H1 (cell line): Measurements from ENCODE around the gene NSUN4. TPM values are rescaled to one million over a fixed set of nuclear protein-coding genes. Genes with fewer than 3 reads are reported as not detected.

Source experiments
- CTCF ChIA-PET: fragments of 300-600 bp; sonication (Branson Sonifier 250); formaldehyde crosslinking; loops from one replicate; lab custom pipeline; 2021; ENCODE audit not compliant: partially characterized antibody; lab: Charles Lee
- POLR2A ChIA-PET: fragments of 300-600 bp; sonication (Branson Sonifier 250); formaldehyde crosslinking; loops from one replicate; lab custom pipeline; 2021; ENCODE audit warnings: inconsistent platforms; ENCODE audit not compliant: partially characterized antibody; lab: Charles Lee
- DNase-seq, 2 experiments: peaks; one replicate each; pipeline versions ENCODE4 v3.0.0 to v3.0.0-alpha.2; 2010 to 2022; ENCODE audit warnings: low spot score in 2 of 2, low read depth in 1 of 2, mixed read lengths in 1 of 2
- FAIRE-seq: peaks from 2 replicates; lab custom pipeline; 2011; peaks lifted over from hg19 to GRCh38; lab: Jason Lieb, UNC
- H2AFZ ChIP-seq: 2 replicates; pipeline ENCODE4 v1.8.1; 2012; ENCODE audit warnings: low read length, inconsistent platforms
- H2AK5ac ChIP-seq: 2 replicates; pipeline ENCODE4 v1.6.1; 2013; ENCODE audit warnings: low read depth, low read length
- H2BK120ac ChIP-seq: replicated peaks from 2 replicates; pipeline ENCODE3; 2013; ENCODE audit warnings: low read depth, low read length, inconsistent platforms
- H2BK12ac ChIP-seq: 2 replicates; pipeline ENCODE4 v1.6.1; 2013; ENCODE audit warnings: low read depth, low read length
- H2BK15ac ChIP-seq: 2 replicates; pipeline ENCODE4 v1.6.1; 2013; ENCODE audit warnings: low read length
- H2BK20ac ChIP-seq: 2 replicates; pipeline ENCODE4 v1.6.1; 2013; ENCODE audit warnings: low read length
- H2BK5ac ChIP-seq: 2 replicates; pipeline ENCODE4 v1.6.1; 2013; ENCODE audit warnings: low read depth, low read length
- H3K14ac ChIP-seq: 2 replicates; pipeline ENCODE4 v1.6.1; 2013; ENCODE audit warnings: inconsistent platforms; ENCODE audit not compliant: insufficient read length
- H3K18ac ChIP-seq: 2 replicates; pipeline ENCODE4 v1.6.1; 2013; ENCODE audit warnings: low read length; ENCODE audit errors: extremely low read depth
- H3K23ac ChIP-seq: 2 replicates; pipeline ENCODE4 v1.6.1; 2013; ENCODE audit warnings: inconsistent platforms; ENCODE audit not compliant: insufficient read length
- H3K23me2 ChIP-seq: 2 replicates; pipeline ENCODE4 v1.6.1; 2013; ENCODE audit warnings: low read depth, low read length
- H3K27ac ChIP-seq: 2 replicates; pipeline ENCODE4 v1.6.1; 2011; ENCODE audit warnings: low read depth, low read length, inconsistent platforms
- H3K27me3 ChIP-seq, 4 experiments: replicated peaks in 1 of 4; 1 replicate in 1 of 4; 2 replicates in 3 of 4; pipeline versions ENCODE4 v1.6.1 to v1.8.1; 2011 to 2013; ENCODE audit warnings: low read length in 3 of 4, mild to moderate bottlenecking in 3 of 4, inconsistent platforms in 2 of 4, mixed read lengths in 2 of 4, moderate library complexity in 1 of 4; ENCODE audit not compliant: control insufficient read depth in 3 of 4, insufficient read depth in 3 of 4; ENCODE audit errors: extremely low read depth in 1 of 4
- H3K36me3 ChIP-seq, 4 experiments: 2 replicates each; pipeline versions ENCODE4 v1.6.1 to v1.8.1; 2011 to 2013; ENCODE audit warnings: mild to moderate bottlenecking in 4 of 4, low read length in 3 of 4, moderate library complexity in 2 of 4, control low read depth in 1 of 4, inconsistent platforms in 1 of 4; ENCODE audit not compliant: insufficient read depth in 4 of 4, control insufficient read depth in 2 of 4
- H3K4ac ChIP-seq: replicated peaks from 2 replicates; pipeline ENCODE3; 2013; ENCODE audit warnings: low read length, low read depth, mixed read lengths, inconsistent platforms; ENCODE audit not compliant: insufficient read length
- H3K4me1 ChIP-seq, 4 experiments: replicated peaks in 1 of 4; 1 replicate in 1 of 4; 2 replicates in 3 of 4; pipeline versions ENCODE4 v1.6.1 to v1.8.1; 2011 to 2013; ENCODE audit warnings: low read length in 3 of 4, inconsistent platforms in 2 of 4, mixed read lengths in 1 of 4; ENCODE audit not compliant: insufficient read depth in 4 of 4, control insufficient read depth in 3 of 4
- H3K4me2 ChIP-seq, 2 experiments: 2 replicates each; pipeline versions ENCODE4 v1.6.1 to v1.8.1; 2011 to 2013; ENCODE audit warnings: low read depth in 2 of 2, low read length in 2 of 2, control low read depth in 1 of 2, inconsistent platforms in 1 of 2, mild to moderate bottlenecking in 1 of 2; ENCODE audit not compliant: insufficient read depth in 1 of 2
- H3K4me3 ChIP-seq, 4 experiments: fragments of 200-600, 300-600 bp in 1 of 4; sonication (generic), shearing (Covaris generic), sonication (Bioruptor Twin) in 1 of 4; 2 replicates each; pipeline versions ENCODE4 v1.5.1 to v1.8.1; 2011 to 2016; ENCODE audit warnings: low read length in 4 of 4, low read depth in 3 of 4, control low read depth in 2 of 4, inconsistent platforms in 2 of 4, mild to moderate bottlenecking in 2 of 4, mixed read lengths in 1 of 4, moderate library complexity in 1 of 4; ENCODE audit not compliant: insufficient read depth in 2 of 4; ENCODE audit errors: extremely low read depth in 1 of 4
- H3K56ac ChIP-seq: replicated peaks from 2 replicates; pipeline ENCODE3; 2013; ENCODE audit warnings: low read depth, mild to moderate bottlenecking, mixed read lengths, low read length, inconsistent platforms; ENCODE audit not compliant: insufficient read length
- H3K79me1 ChIP-seq: 2 replicates; pipeline ENCODE4 v1.6.1; 2013; ENCODE audit warnings: low read depth, low read length, control low read depth
- H3K79me2 ChIP-seq, 2 experiments: 2 replicates each; pipeline versions ENCODE4 v1.6.1 to v1.8.1; 2012 to 2013; ENCODE audit warnings: low read length in 2 of 2, mild to moderate bottlenecking in 2 of 2, inconsistent platforms in 1 of 2; ENCODE audit not compliant: insufficient read depth in 2 of 2, control insufficient read depth in 1 of 2
- H3K9ac ChIP-seq, 4 experiments: replicated peaks in 1 of 4; 1 replicate in 1 of 4; 2 replicates in 3 of 4; pipeline versions ENCODE4 v1.6.1 to v1.8.1; 2011 to 2013; ENCODE audit warnings: low read depth in 3 of 4, low read length in 3 of 4, control low read depth in 2 of 4, mild to moderate bottlenecking in 2 of 4, moderate library complexity in 2 of 4, inconsistent platforms in 1 of 4; ENCODE audit errors: extremely low read depth in 1 of 4
- H3K9me3 ChIP-seq, 2 experiments: 2 replicates each; pipeline versions ENCODE4 v1.6.1 to v1.8.1; 2012 to 2013; ENCODE audit warnings: mild to moderate bottlenecking in 2 of 2, moderate library complexity in 2 of 2, control low read depth in 1 of 2, inconsistent platforms in 1 of 2, low read depth in 1 of 2, low read length in 1 of 2, mixed read lengths in 1 of 2; ENCODE audit not compliant: insufficient read depth in 2 of 2
- H4K20me1 ChIP-seq, 2 experiments: replicated peaks in 1 of 2; 2 replicates each; pipeline versions ENCODE3 to v1.8.1; 2011 to 2013; ENCODE audit warnings: inconsistent platforms in 2 of 2, low read length in 2 of 2, mild to moderate bottlenecking in 1 of 2; ENCODE audit not compliant: insufficient read depth in 2 of 2, control insufficient read depth in 1 of 2
- H4K5ac ChIP-seq: 2 replicates; pipeline ENCODE4 v1.6.1; 2013; ENCODE audit warnings: low read length, low read depth, mixed read lengths, inconsistent platforms; ENCODE audit not compliant: insufficient read length
- H4K8ac ChIP-seq: 2 replicates; pipeline ENCODE4 v1.8.0; 2013; ENCODE audit warnings: mild to moderate bottlenecking, moderate library complexity, low read length, inconsistent platforms; ENCODE audit not compliant: insufficient read depth; ENCODE audit errors: extremely low read depth
- H4K91ac ChIP-seq: replicated peaks from 2 replicates; pipeline ENCODE3; 2013; ENCODE audit warnings: low read length, mixed read lengths, inconsistent platforms; ENCODE audit not compliant: insufficient read length
- POLR2A ChIP-seq, 2 experiments: IDR thresholded peaks; 1 replicate in 1 of 2; 2 replicates in 1 of 2; pipeline ENCODE4 v1.6.1; 2011; ENCODE audit warnings: low read depth in 2 of 2, low read length in 2 of 2, mild to moderate bottlenecking in 2 of 2; ENCODE audit errors: control extremely low read depth in 1 of 2
- WGBS, 2 experiments: shearing (Covaris generic) in 1 of 2; methylation state at CpG; one replicate each; pipeline versions ENCODE4 v1.1.6 to v1.1.7; 2013 to 2015; ENCODE audit warnings: low lambda C conversion rate in 2 of 2, mixed read lengths in 2 of 2, inconsistent platforms in 1 of 2, low coverage in 1 of 2, missing lambda C conversion rate in 1 of 2; ENCODE audit not compliant: insufficient replicate concordance in 2 of 2, insufficient coverage in 1 of 2, insufficient read length in 1 of 2; ENCODE audit errors: extremely low coverage in 1 of 2, missing lambda C conversion rate in 1 of 2; 5-methylcytosine and 5-hydroxymethylcytosine counted together
- polyA plus RNA-seq, 7 experiments: library from polyadenylated mRNA; depleted of rRNA in 3 of 7; stranded (reverse) in 5 of 7; unstranded in 2 of 7; fragments of >200 nt in 5 of 7; fragments of 200-250 nt in 2 of 7; gene quantifications; 1 replicate in 5 of 7; 2 replicates in 1 of 7; 4 replicates in 1 of 7; pipeline versions ENCODE4 v1.2.1 to v1.2.3, GENCODE V29; 2011 to 2013; ENCODE audit warnings: missing spikeins in 2 of 7, mixed read lengths in 2 of 7
- total RNA-seq: library from RNA; stranded (reverse); fragmentation: NEBNext Ultra II Directional; extraction: Animal tissue kit (Norgen Biotek cat#: 25700); gene quantifications from 2 replicates; pipeline ENCODE4 v1.2.1, GENCODE V29; 2021

NSUN4 gene
- total and polyA plus RNA-seq, 2 of the 8 experiments (the other 6 are each of a cell fraction or from before 2014, with no cell fraction given), result 9.7 to 15.7 TPM

DNA sequence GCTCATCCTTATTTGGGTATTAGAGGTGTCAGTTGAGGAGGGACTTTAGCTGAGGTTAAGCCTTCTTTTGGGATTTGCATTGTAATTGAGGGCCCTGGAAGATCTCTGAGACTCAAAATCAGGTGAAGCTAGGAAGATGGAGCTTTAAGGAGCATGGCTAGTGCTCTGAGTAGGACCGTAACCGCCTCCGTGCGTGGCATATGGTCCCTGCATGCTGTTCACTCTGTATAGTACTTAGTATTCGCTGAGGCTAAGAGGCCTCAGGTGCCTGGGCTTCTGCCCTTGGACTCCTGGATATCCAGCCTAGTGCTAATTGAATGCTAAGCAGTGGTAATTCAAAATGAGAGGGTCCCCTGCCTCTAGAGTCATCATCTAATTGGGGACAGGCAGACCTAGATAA is 22.5 kb downstream of the NSUN4 start:
- H3K23me2 ChIP-seq, result no peaks in the 10 kb centered on the region
- H3K27me3 ChIP-seq, result no peaks in the 10 kb centered on the region
- no peak overlapping the region for H3K27ac ChIP-seq
- H2BK15ac ChIP-seq, result no peak overlapping the region
- 98% methylated on average over 5 of the region's 5 CpGs; no CpG with 5 or more reads in 1 of the 2 experiments for WGBS, 2 experiments
- no peak overlapping the region for H3K4me2 ChIP-seq
- H3K4ac ChIP-seq, result no peak overlapping the region
- H3K79me1 ChIP-seq, result no peaks in the 10 kb centered on the region
- CTCF ChIA-PET, result interaction anchor here (1.4 kb wide), 1 partner anchor 22 kb away, joined by 5 read pairs; no protein-coding TSS in a partner anchor
- H2BK120ac ChIP-seq, result no peak overlapping the region
- no peak overlapping the region for H3K23ac ChIP-seq
- no peak overlapping the region for H2BK20ac ChIP-seq
- H3K9me3 ChIP-seq, result no peaks in the 10 kb centered on the region
- H3K9ac ChIP-seq, result no peak overlapping the region
- no peak overlapping the region for H2BK12ac ChIP-seq
- no peak overlapping the region for H4K91ac ChIP-seq
- no peak overlapping the region for H4K8ac ChIP-seq
- FAIRE-seq (no peak), DNase-seq (no peak)
- POLR2A ChIA-PET, result interaction anchor here (0.5 to 1.5 kb wide), 4 partner anchors 19 to 218 kb away, joined by 3 to 8 read pairs (median 3); no protein-coding TSS in a partner anchor
- no peak overlapping the region for H2AFZ ChIP-seq
- peaks cover 0 to 2% of the 10 kb centered on the region in 2 experiments for H4K20me1 ChIP-seq
- H3K4me1 ChIP-seq, result no peaks in the 10 kb centered on the region
- no peak for TF ChIP-seq POLR2A (IDR thresholded peaks at IDR 0.05; ENCODE audit: control extremely low read depth in 1 of 2, low read depth in 2 of 2, low read length in 2 of 2)
- H3K36me3 ChIP-seq, result peaks cover 10 to 48% (median 20%) of the 10 kb centered on the region in 4 experiments
- no peak overlapping the region for H2AK5ac ChIP-seq
- no peak overlapping the region for H4K5ac ChIP-seq
- no peak overlapping the region for H3K56ac ChIP-seq
- no peak overlapping the region for H2BK5ac ChIP-seq
- H3K79me2 ChIP-seq, result no peaks in the 10 kb centered on the region
- no peak overlapping the region for H3K18ac ChIP-seq
- no peak overlapping the region for H3K4me3 ChIP-seq
- no peak overlapping the region for H3K14ac ChIP-seq
